Sigmoid colon (tissue), 4 donors: ENCODE measurements around the gene FOXJ1.

Source experiments
- POLR2A ChIP-seq, 2 donors: fragments of 450-650 bp; IDR thresholded peaks; one replicate each; pipeline ENCODE4 v1.6.1; 2016; ENCODE audit warnings: antibody characterized with exemption in 2 of 2, mild to moderate bottlenecking in 2 of 2, moderate library complexity in 2 of 2
- POLR2AphosphoS5 ChIP-seq, 4 donors: sonication (generic); formaldehyde crosslinking; IDR thresholded peaks; one replicate each; pipeline ENCODE4 v1.6.1; 2017; ENCODE audit warnings: antibody characterized with exemption in 4 of 4
- TF ChIP-seq, protein P1 (sequence below), 4 experiments: fragments of 450-650 bp in 3 of 4; fragments of 200-600 bp in 1 of 4; IDR thresholded peaks; one replicate each; pipeline ENCODE4 v1.5.1; 2016 to 2019; ENCODE audit warnings: antibody characterized with exemption in 4 of 4, mild to moderate bottlenecking in 3 of 4, moderate library complexity in 2 of 4

DNA sequence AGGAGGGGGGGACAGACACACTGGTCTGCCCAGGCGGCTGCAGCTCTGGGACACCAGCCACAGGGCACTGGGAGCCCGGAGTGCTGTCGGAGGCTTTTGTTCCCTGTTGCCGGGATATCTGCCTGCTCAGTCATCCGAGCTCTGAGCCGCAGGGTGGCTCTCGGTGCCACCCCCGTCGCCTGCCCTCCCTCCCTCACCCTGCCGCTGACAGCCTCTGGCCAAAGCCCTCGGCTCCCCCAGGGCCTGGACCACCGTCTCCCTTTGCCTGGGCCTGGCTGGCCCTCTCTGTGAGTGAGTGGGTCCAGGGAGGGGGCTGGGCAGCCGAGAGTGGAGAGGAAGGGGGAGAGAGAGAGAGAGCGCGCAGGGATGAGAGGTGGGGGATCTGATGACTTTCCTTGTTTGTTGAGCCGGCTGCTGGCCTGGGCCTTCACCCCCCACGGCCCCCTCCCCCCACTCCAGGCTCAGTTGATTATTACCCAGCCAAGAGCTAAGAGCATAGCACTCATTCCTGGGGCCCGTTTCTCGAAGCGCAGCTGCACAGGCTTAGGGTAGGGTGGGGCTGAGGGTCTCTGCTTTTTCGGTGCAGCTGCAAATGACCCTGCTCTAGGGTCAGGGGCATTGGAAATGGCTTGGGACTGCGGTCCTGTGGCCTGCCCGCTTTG lies 2.7 kb downstream of the FOXJ1 start:
- TF ChIP-seq, protein P1, sequence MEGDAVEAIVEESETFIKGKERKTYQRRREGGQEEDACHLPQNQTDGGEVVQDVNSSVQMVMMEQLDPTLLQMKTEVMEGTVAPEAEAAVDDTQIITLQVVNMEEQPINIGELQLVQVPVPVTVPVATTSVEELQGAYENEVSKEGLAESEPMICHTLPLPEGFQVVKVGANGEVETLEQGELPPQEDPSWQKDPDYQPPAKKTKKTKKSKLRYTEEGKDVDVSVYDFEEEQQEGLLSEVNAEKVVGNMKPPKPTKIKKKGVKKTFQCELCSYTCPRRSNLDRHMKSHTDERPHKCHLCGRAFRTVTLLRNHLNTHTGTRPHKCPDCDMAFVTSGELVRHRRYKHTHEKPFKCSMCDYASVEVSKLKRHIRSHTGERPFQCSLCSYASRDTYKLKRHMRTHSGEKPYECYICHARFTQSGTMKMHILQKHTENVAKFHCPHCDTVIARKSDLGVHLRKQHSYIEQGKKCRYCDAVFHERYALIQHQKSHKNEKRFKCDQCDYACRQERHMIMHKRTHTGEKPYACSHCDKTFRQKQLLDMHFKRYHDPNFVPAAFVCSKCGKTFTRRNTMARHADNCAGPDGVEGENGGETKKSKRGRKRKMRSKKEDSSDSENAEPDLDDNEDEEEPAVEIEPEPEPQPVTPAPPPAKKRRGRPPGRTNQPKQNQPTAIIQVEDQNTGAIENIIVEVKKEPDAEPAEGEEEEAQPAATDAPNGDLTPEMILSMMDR (IDR thresholded peaks at IDR 0.05): no peak
- TF ChIP-seq POLR2AphosphoS5 (IDR thresholded peaks at IDR 0.05) (no peak), POLR2A (IDR thresholded peaks at IDR 0.05) (no peak)
